ENCODE results near the gene STUB1. TPM values are rescaled to one million over a fixed set of nuclear protein-coding genes. Genes with fewer than 3 reads are reported as not detected.

The STUB1 gene
- total and polyA plus RNA-seq, 2 donors (not counting 3 experiments of a cell fraction or from before 2014, with no cell fraction given): 107 to 147 TPM

GRCh38 chr16:648781-649589 is 31.2 kb upstream of the STUB1 start, which contains the start of gene WDR90:
TSS of gene WDR90 (plus strand) at chr16:649365. CDS start at chr16:649417, 52 bp downstream.
- BruUV-seq (replicated peaks): TSS peak; percentile 77
- Histone ChIP-seq H4K20me1 (replicated peaks; ENCODE audit: control insufficient read depth, extremely low read depth, insufficient read depth, low read length) (no peaks in the 10 kb centered on the region), H3K36me3 (ENCODE audit: control insufficient read depth in 2 of 2, extremely low read depth in 1 of 2, insufficient read depth in 2 of 2, low read length in 2 of 2) (peaks cover 0 to 2% of the 10 kb centered on the region in 2 experiments), H3K27ac (ENCODE audit: insufficient read depth, low read depth, low read length) (peak within 1 kb of the TSS; percentile 69), H3K4me1 (ENCODE audit: control insufficient read depth, extremely low read depth, insufficient read depth, low read length) (peaks cover 8% of the 10 kb centered on the region), H3K9me1 (replicated peaks; ENCODE audit: control insufficient read depth, extremely low read depth, insufficient read depth, low read length) (no peaks in the 10 kb centered on the region), H3K4me2 (ENCODE audit: insufficient read depth, low read length) (peak within 1 kb of the TSS; percentile 75), H3K4me3 (replicated peaks in 1 of 3; ENCODE audit: insufficient read depth in 1 of 3, low read depth in 1 of 3, low read length in 3 of 3) (peak within 1 kb of the TSS; percentile 13 to 57 (median 55)), H2AFZ (ENCODE audit: low read depth, low read length) (peak within 1 kb of the TSS; percentile 79), H3K9ac (replicated peaks; ENCODE audit: extremely low read depth, insufficient read depth, low read length) (peak within 1 kb of the TSS; percentile 65), H3K9me3 (replicated peaks; ENCODE audit: control insufficient read depth, insufficient read depth, low read length) (no peaks in the 10 kb centered on the region), H3K27me3 (ENCODE audit: control insufficient read depth in 2 of 2, insufficient read depth in 2 of 2, low read length in 2 of 2) (no peaks in the 10 kb centered on the region), H3K79me2 (ENCODE audit: control insufficient read depth, insufficient read depth, low read length) (no peaks in the 10 kb centered on the region)
- intact Hi-C loops (cut with micrococcal nuclease) (loop anchor here (1.0 kb wide), 2 partner anchors 11 to 12 kb away; no protein-coding TSS in a partner anchor), dilution Hi-C loops (cut with MboI; ENCODE audit: extremely low pct_ligation_motif_present, low sequenced_read_pairs) (no loop called here)
- CTCF ChIA-PET: interaction anchor here (0.8 to 1.8 kb wide), 6 partner anchors 8 to 72 kb away, joined by 3 to 11 read pairs (median 4); partner anchors contain the start of genes METTL26 and RAB40C
- FAIRE-seq (peak; percentile 96), DNase-seq (ENCODE audit: low read depth, low spot score) (peak; percentile 89)
- TF ChIP-seq EZH2 (IDR thresholded peaks at IDR 0.05; ENCODE audit: borderline replicate concordance, low read depth, low read length, severe bottlenecking): no peak
- TF ChIP-seq POLR2AphosphoS5 (IDR thresholded peaks at IDR 0.05; ENCODE audit: insufficient read depth, low read depth, low read length): peak; percentile 75
- TF ChIP-seq JUN (IDR thresholded peaks at IDR 0.05; ENCODE audit: borderline replicate concordance, insufficient read depth, insufficient read length, low read depth): no peak
- peak; percentile 64 for TF ChIP-seq MYC (IDR thresholded peaks at IDR 0.05; ENCODE audit: low read depth, low read length)
- TF ChIP-seq, protein P1, sequence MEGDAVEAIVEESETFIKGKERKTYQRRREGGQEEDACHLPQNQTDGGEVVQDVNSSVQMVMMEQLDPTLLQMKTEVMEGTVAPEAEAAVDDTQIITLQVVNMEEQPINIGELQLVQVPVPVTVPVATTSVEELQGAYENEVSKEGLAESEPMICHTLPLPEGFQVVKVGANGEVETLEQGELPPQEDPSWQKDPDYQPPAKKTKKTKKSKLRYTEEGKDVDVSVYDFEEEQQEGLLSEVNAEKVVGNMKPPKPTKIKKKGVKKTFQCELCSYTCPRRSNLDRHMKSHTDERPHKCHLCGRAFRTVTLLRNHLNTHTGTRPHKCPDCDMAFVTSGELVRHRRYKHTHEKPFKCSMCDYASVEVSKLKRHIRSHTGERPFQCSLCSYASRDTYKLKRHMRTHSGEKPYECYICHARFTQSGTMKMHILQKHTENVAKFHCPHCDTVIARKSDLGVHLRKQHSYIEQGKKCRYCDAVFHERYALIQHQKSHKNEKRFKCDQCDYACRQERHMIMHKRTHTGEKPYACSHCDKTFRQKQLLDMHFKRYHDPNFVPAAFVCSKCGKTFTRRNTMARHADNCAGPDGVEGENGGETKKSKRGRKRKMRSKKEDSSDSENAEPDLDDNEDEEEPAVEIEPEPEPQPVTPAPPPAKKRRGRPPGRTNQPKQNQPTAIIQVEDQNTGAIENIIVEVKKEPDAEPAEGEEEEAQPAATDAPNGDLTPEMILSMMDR (IDR thresholded peaks at IDR 0.05; ENCODE audit: extremely low read depth in 1 of 2, insufficient read depth in 1 of 2, low read depth in 1 of 2, low read length in 2 of 2): no peak
- peak; percentile 97 for TF ChIP-seq MAX (IDR thresholded peaks at IDR 0.05; ENCODE audit: insufficient read depth, insufficient read length)
- TF ChIP-seq FOS (IDR thresholded peaks at IDR 0.05; ENCODE audit: borderline replicate concordance, insufficient read depth, low read length): no peak
- peak; percentile 61 for TF ChIP-seq POLR2A (IDR thresholded peaks at IDR 0.05; ENCODE audit: low read depth, low read length)
- no peak for TF ChIP-seq GATA2 (IDR thresholded peaks at IDR 0.05; ENCODE audit: insufficient read depth, insufficient read length, low read depth, low read length)
- POLR2A ChIA-PET: interaction anchor here (0.9 to 1.3 kb wide), 2 partner anchors 12 kb away, joined by 3 to 4 read pairs; partner anchors contain the start of gene METTL26

Measured in endothelial cell of umbilical vein (primary cell).